IMR-90 (cell line): ENCODE results near the gene LDLRAD4. TPM values are rescaled to one million over a fixed set of nuclear protein-coding genes. Genes with fewer than 3 reads are reported as not detected.

Experiments
- ATAC-seq: fragments of 200-7000 bp; cut with Tn5 transposase; 2 replicates; pipeline ENCODE4 v1.9.1; 2020; ENCODE audit warnings: low read depth, mild to moderate bottlenecking, moderate library complexity
- BruUV-seq: library from RNA; stranded (reverse); fragments of 400-500 nt; replicated peaks from 2 replicates; lab custom pipeline; 2021; lab: Mats Ljungman, UMichigan
- CTCF ChIA-PET: fragments of 300-600 bp; formaldehyde crosslinking; extraction: SDS; loops from one replicate; lab custom pipeline; 2021; ENCODE audit warnings: antibody characterized with exemption; lab: Yijun Ruan, JAX
- POLR2A ChIA-PET: fragments of 300-600 bp; sonication (Branson Sonifier 250); formaldehyde crosslinking; loops from one replicate; lab custom pipeline; 2022; ENCODE audit warnings: antibody characterized with exemption; ENCODE audit not compliant: unreplicated experiment; lab: Charles Lee
- DNase-seq: peaks from one replicate; pipeline ENCODE4 v3.0.0; 2013
- H2AFZ ChIP-seq: replicated peaks from 2 replicates; pipeline ENCODE3; 2013; ENCODE audit warnings: low read length, mild to moderate bottlenecking; ENCODE audit not compliant: poor library complexity
- H2AK5ac ChIP-seq: 2 replicates; pipeline ENCODE4 v1.6.1; 2013; ENCODE audit warnings: low read depth, low read length, inconsistent platforms
- H2AK9ac ChIP-seq: replicated peaks from 2 replicates; pipeline ENCODE3; 2013; ENCODE audit warnings: mild to moderate bottlenecking, low read depth, low read length, moderate library complexity; ENCODE audit not compliant: poor library complexity
- H2BK120ac ChIP-seq: 2 replicates; pipeline ENCODE4 v1.6.1; 2013; ENCODE audit warnings: low read depth, low read length, inconsistent platforms
- H2BK15ac ChIP-seq: 3 replicates; pipeline ENCODE4 v1.6.1; 2013; ENCODE audit warnings: low read depth, low read length, inconsistent platforms
- H2BK20ac ChIP-seq: 2 replicates; pipeline ENCODE4 v1.6.1; 2013; ENCODE audit warnings: low read depth, mild to moderate bottlenecking, inconsistent platforms, low read length, moderate library complexity
- H2BK5ac ChIP-seq: 2 replicates; pipeline ENCODE4 v1.6.1; 2013; ENCODE audit warnings: mild to moderate bottlenecking, low read depth, low read length, inconsistent platforms; ENCODE audit not compliant: poor library complexity, severe bottlenecking
- H3K14ac ChIP-seq: replicated peaks from 2 replicates; pipeline ENCODE4 v1.6.1; 2013; ENCODE audit warnings: low read depth, low read length, inconsistent platforms
- H3K18ac ChIP-seq: 2 replicates; pipeline ENCODE4 v1.6.1; 2013; ENCODE audit warnings: low read depth, low read length, control low read depth
- H3K23ac ChIP-seq: 2 replicates; pipeline ENCODE4 v1.6.1; 2013; ENCODE audit warnings: low read depth, low read length, inconsistent platforms
- H3K27ac ChIP-seq: 2 replicates; pipeline ENCODE4 v1.5.1; 2013; ENCODE audit warnings: mild to moderate bottlenecking, control low read depth, low read length; ENCODE audit not compliant: insufficient read depth
- H3K27me3 ChIP-seq: 2 replicates; pipeline ENCODE4 v1.6.1; 2013; ENCODE audit warnings: low read length; ENCODE audit not compliant: control insufficient read depth, insufficient read depth
- H3K36me3 ChIP-seq: 2 replicates; pipeline ENCODE4 v1.6.1; 2013; ENCODE audit warnings: low read length, mixed read lengths; ENCODE audit not compliant: control insufficient read depth, insufficient read depth
- H3K4ac ChIP-seq: 2 replicates; pipeline ENCODE4 v1.6.1; 2013; ENCODE audit warnings: low read depth, low read length, inconsistent platforms
- H3K4me1 ChIP-seq: 2 replicates; pipeline ENCODE4 v1.6.1; 2013; ENCODE audit warnings: low read length, mixed read lengths; ENCODE audit not compliant: control insufficient read depth, insufficient read depth
- H3K4me2 ChIP-seq: 2 replicates; pipeline ENCODE4 v1.6.1; 2013; ENCODE audit warnings: low read depth, mild to moderate bottlenecking, control low read depth, low read length, moderate library complexity
- H3K4me3 ChIP-seq: 2 replicates; pipeline ENCODE4 v1.5.1; 2013; ENCODE audit warnings: low read depth, mild to moderate bottlenecking, control low read depth, low read length, moderate library complexity; ENCODE audit not compliant: insufficient read depth
- H3K56ac ChIP-seq: 2 replicates; pipeline ENCODE4 v1.6.1; 2013; ENCODE audit warnings: low read length, inconsistent platforms; ENCODE audit not compliant: insufficient read depth; ENCODE audit errors: extremely low read depth
- H3K79me1 ChIP-seq, 2 experiments: 2 replicates each; pipeline ENCODE4 v1.6.1; 2013; ENCODE audit warnings: low read length in 2 of 2, inconsistent platforms in 1 of 2, low read depth in 1 of 2
- H3K9ac ChIP-seq: 2 replicates; pipeline ENCODE4 v1.6.1; 2013; ENCODE audit warnings: low read depth, low read length, control low read depth
- H3K9me1 ChIP-seq: 2 replicates; pipeline ENCODE4 v1.6.1; 2013; ENCODE audit warnings: low read length, inconsistent platforms; ENCODE audit not compliant: insufficient read depth
- H3K9me3 ChIP-seq: 2 replicates; pipeline ENCODE4 v1.6.1; 2013; ENCODE audit warnings: low read length; ENCODE audit not compliant: control insufficient read depth, insufficient read depth
- H4K20me1 ChIP-seq: 2 replicates; pipeline ENCODE4 v1.6.1; 2013; ENCODE audit warnings: low read length, inconsistent platforms; ENCODE audit not compliant: insufficient read depth
- H4K5ac ChIP-seq: 2 replicates; pipeline ENCODE4 v1.6.1; 2013; ENCODE audit warnings: mild to moderate bottlenecking, low read depth, low read length, control low read depth
- H4K8ac ChIP-seq, 2 experiments: 2 replicates each; pipeline ENCODE4 v1.6.1; 2013; ENCODE audit warnings: low read depth in 2 of 2, low read length in 2 of 2, control low read depth in 1 of 2, inconsistent platforms in 1 of 2
- H4K91ac ChIP-seq: 2 replicates; pipeline ENCODE4 v1.6.1; 2013; ENCODE audit warnings: low read depth, low read length, inconsistent platforms; ENCODE audit not compliant: insufficient read depth
- BHLHE40 ChIP-seq: fragments of 150-350 bp; IDR thresholded peaks from 2 replicates; pipeline ENCODE4 v1.6.1; 2016; ENCODE audit warnings: mild to moderate bottlenecking, low read depth, low read length
- CEBPB ChIP-seq: IDR thresholded peaks from 2 replicates; pipeline ENCODE4 v1.6.1; 2012; ENCODE audit warnings: low read depth, low read length, improper control_type of control experiment
- CHD1 ChIP-seq: IDR thresholded peaks from 2 replicates; pipeline ENCODE4 v1.6.1; 2012; ENCODE audit warnings: low read depth, low read length, improper control_type of control experiment
- CTCF ChIP-seq: conservative IDR thresholded peaks from 2 replicates; pipeline ENCODE4 v1.5.1; 2012; ENCODE audit warnings: mild to moderate bottlenecking, low read depth, low read length, improper control_type of control experiment
- FOS ChIP-seq: fragments of 150-350 bp; IDR thresholded peaks from 2 replicates; pipeline ENCODE4 v1.6.1; 2016; ENCODE audit warnings: low read depth, low read length
- MAFK ChIP-seq: IDR thresholded peaks from 2 replicates; pipeline ENCODE4 v1.6.1; 2012; ENCODE audit warnings: low read depth, low read length, improper control_type of control experiment
- MAZ ChIP-seq: IDR thresholded peaks from 2 replicates; pipeline ENCODE4 v1.6.1; 2012; ENCODE audit warnings: low read depth, mild to moderate bottlenecking, low read length, improper control_type of control experiment, moderate library complexity, borderline replicate concordance
- MXI1 ChIP-seq: IDR thresholded peaks from 2 replicates; pipeline ENCODE4 v1.6.1; 2012; ENCODE audit warnings: low read depth, mild to moderate bottlenecking, low read length, moderate library complexity, borderline replicate concordance
- NFE2L2 ChIP-seq: fragments of 150-350 bp; IDR thresholded peaks from 2 replicates; pipeline ENCODE4 v1.6.1; 2016; ENCODE audit warnings: low read depth, mild to moderate bottlenecking, low read length
- POLR2A ChIP-seq: IDR thresholded peaks from 2 replicates; pipeline ENCODE4 v1.6.1; 2012; ENCODE audit warnings: mild to moderate bottlenecking, low read depth, low read length
- RAD21 ChIP-seq: IDR thresholded peaks from 2 replicates; pipeline ENCODE4 v1.6.1; 2012; ENCODE audit warnings: low read length, improper control_type of control experiment
- RCOR1 ChIP-seq: IDR thresholded peaks from 2 replicates; pipeline ENCODE4 v1.6.1; 2012; ENCODE audit warnings: mild to moderate bottlenecking, low read length, improper control_type of control experiment; ENCODE audit not compliant: insufficient replicate concordance
- RFX5 ChIP-seq: IDR thresholded peaks from 2 replicates; pipeline ENCODE4 v1.8.0; 2012; ENCODE audit warnings: low read depth, mild to moderate bottlenecking, low read length, moderate library complexity
- SMC3 ChIP-seq: fragments of 150-350 bp; IDR thresholded peaks from 2 replicates; pipeline ENCODE4 v1.6.1; 2016; ENCODE audit warnings: low read depth, mild to moderate bottlenecking, antibody characterized with exemption, low read length, moderate library complexity
- WGBS, 2 experiments: methylation state at CpG; one replicate each; pipeline versions ENCODE4 v1.1.5 to v1.1.7; 2013; ENCODE audit warnings: missing lambda C conversion rate in 2 of 2; ENCODE audit not compliant: insufficient read length in 1 of 2; ENCODE audit errors: extremely low coverage in 2 of 2; 5-methylcytosine and 5-hydroxymethylcytosine counted together
- dilution Hi-C: fragments of 300-500 bp; cut with HindIII; formaldehyde crosslinking; loops from one replicate; pipeline ENCODE4 v1.14.3; 2018; ENCODE audit warnings: low sequenced_read_pairs; ENCODE audit not compliant: unreplicated experiment
- in situ Hi-C: fragments of 300-500 bp; cut with MboI; formaldehyde crosslinking; loops from 3 replicates; pipeline ENCODE4 v1.14.3; 2019; ENCODE audit warnings: low sequenced_read_pairs, inconsistent platforms, mixed read lengths
- intact Hi-C: fragments of 100-400 bp; cut with micrococcal nuclease; formaldehyde crosslinking; loops from 2 replicates; pipeline ENCODE4 v1.10.0; 2022
- polyA plus RNA-seq, 3 experiments: library from polyadenylated mRNA; depleted of rRNA; stranded (reverse); fragments of >200 nt; gene quantifications; 2 replicates each; pipeline ENCODE4 v1.2.3, GENCODE V29; 2012; ENCODE audit warnings: low replicate concordance in 1 of 3
- total RNA-seq: library from RNA; depleted of rRNA; stranded (reverse); fragments of >200 nt; gene quantifications from 2 replicates; pipeline ENCODE4 v1.2.3, GENCODE V29; 2012
- TF ChIP-seq, protein P1 (sequence below): fragments of 150-350 bp; IDR thresholded peaks from 2 replicates; pipeline ENCODE4 v1.6.1; 2016; ENCODE audit warnings: low read depth, mild to moderate bottlenecking, low read length, moderate library complexity, borderline replicate concordance
- TF ChIP-seq, protein P2 (sequence below): fragments of 150-350 bp; IDR thresholded peaks from 2 replicates; pipeline ENCODE4 v1.6.1; 2017; ENCODE audit warnings: mild to moderate bottlenecking, antibody characterized with exemption, low read length, low read depth

LDLRAD4 gene
- total and polyA plus RNA-seq, 2 of the 4 experiments (the other 2 are of a cell fraction), result not detected

- POLR2A ChIA-PET, result no interaction called here
- H3K36me3 ChIP-seq, result no peaks in the 10 kb centered on the region
- no peak overlapping the region for H2BK15ac ChIP-seq
- H3K4me1 ChIP-seq, result no peaks in the 10 kb centered on the region
- H2BK120ac ChIP-seq, result no peak overlapping the region
- no peaks in the 10 kb centered on the region; the same call in 1 of the 2 replicates for H3K27me3 ChIP-seq
- CTCF ChIA-PET, result no interaction called here
- H4K91ac ChIP-seq, result no peak overlapping the region
- no peak overlapping the region for H3K4ac ChIP-seq
- no peak overlapping the region for H2AK5ac ChIP-seq
- intact Hi-C loops (no loop called here), dilution Hi-C loops (no loop called here), in situ Hi-C loops (no loop called here)
- no peak overlapping the region for H2BK5ac ChIP-seq
- H2AK9ac ChIP-seq, result no peak overlapping the region
- H3K4me3 ChIP-seq, result no peak overlapping the region
- no peaks in the 10 kb centered on the region for H3K9me3 ChIP-seq
- no peaks in the 10 kb centered on the region for H4K20me1 ChIP-seq
- no peak overlapping the region for H3K18ac ChIP-seq
- H4K5ac ChIP-seq, result no peak overlapping the region
- no peak for ATAC-seq
- WGBS, 2 experiments, result no CpG with 5 or more reads among the region's 7 CpGs
- H3K27ac ChIP-seq, result no peak overlapping the region
- no peak overlapping the region for H3K14ac ChIP-seq
- H2BK20ac ChIP-seq, result no peak overlapping the region
- BruUV-seq, result no TSS peak
- H4K8ac ChIP-seq, result no peak overlapping the region
- H2AFZ ChIP-seq, result no peak overlapping the region
- H3K4me2 ChIP-seq, result no peak overlapping the region
- no peak for DNase-seq
- no peak overlapping the region for H3K56ac ChIP-seq
- H3K23ac ChIP-seq, result no peak overlapping the region
- TF ChIP-seq BHLHE40, result no peak
- TF ChIP-seq MAFK, result no peak
- TF ChIP-seq RCOR1, result no peak
- TF ChIP-seq FOS, result no peak
- no peak for TF ChIP-seq POLR2A
- TF ChIP-seq, protein P1, sequence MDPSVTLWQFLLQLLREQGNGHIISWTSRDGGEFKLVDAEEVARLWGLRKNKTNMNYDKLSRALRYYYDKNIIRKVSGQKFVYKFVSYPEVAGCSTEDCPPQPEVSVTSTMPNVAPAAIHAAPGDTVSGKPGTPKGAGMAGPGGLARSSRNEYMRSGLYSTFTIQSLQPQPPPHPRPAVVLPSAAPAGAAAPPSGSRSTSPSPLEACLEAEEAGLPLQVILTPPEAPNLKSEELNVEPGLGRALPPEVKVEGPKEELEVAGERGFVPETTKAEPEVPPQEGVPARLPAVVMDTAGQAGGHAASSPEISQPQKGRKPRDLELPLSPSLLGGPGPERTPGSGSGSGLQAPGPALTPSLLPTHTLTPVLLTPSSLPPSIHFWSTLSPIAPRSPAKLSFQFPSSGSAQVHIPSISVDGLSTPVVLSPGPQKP, result no peak
- no peak for TF ChIP-seq RFX5
- TF ChIP-seq MXI1, result no peak
- TF ChIP-seq CTCF, result no peak
- no peak for TF ChIP-seq NFE2L2
- TF ChIP-seq, protein P2, sequence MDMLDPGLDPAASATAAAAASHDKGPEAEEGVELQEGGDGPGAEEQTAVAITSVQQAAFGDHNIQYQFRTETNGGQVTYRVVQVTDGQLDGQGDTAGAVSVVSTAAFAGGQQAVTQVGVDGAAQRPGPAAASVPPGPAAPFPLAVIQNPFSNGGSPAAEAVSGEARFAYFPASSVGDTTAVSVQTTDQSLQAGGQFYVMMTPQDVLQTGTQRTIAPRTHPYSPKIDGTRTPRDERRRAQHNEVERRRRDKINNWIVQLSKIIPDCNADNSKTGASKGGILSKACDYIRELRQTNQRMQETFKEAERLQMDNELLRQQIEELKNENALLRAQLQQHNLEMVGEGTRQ, result no peak
- no peak for TF ChIP-seq CEBPB
- TF ChIP-seq MAZ, result no peak
- TF ChIP-seq SMC3, result no peak
- TF ChIP-seq RAD21, result no peak
- no peak for TF ChIP-seq CHD1
- no peaks in the 10 kb centered on the region for H3K79me1 ChIP-seq
- H3K9ac ChIP-seq, result no peak overlapping the region
- no peaks in the 10 kb centered on the region for H3K9me1 ChIP-seq
Observed at GRCh38 chr18:13604786-13605185, 386.2 kb downstream of the LDLRAD4 start.
